Epithelial cell of esophagus (primary cell): ENCODE data around the gene GLTP.
A peak's percentile ranks its signal among the peaks of the same experiment; 100 is the strongest.

ENCODE experiments used
- DNase-seq: peaks from one replicate; pipeline ENCODE4 v3.0.0; 2010; ENCODE audit warnings: low read depth
- H3K4me3 ChIP-seq: 2 replicates; pipeline ENCODE4 v1.5.1; 2011; ENCODE audit warnings: mild to moderate bottlenecking, low read length, control low read depth
- TF ChIP-seq, protein P1 (sequence below): IDR thresholded peaks from 2 replicates; pipeline ENCODE4 v1.5.1; 2011; ENCODE audit warnings: low read depth, mild to moderate bottlenecking, low read length, control low read depth, inconsistent platforms; ENCODE audit not compliant: insufficient read depth; ENCODE audit errors: missing control alignments

Gene GLTP

GRCh38 chr12:109815757-109816617 lies 64.4 kb downstream of the GLTP start:
- no peak overlapping the region for H3K4me3 ChIP-seq
- TF ChIP-seq, protein P1, sequence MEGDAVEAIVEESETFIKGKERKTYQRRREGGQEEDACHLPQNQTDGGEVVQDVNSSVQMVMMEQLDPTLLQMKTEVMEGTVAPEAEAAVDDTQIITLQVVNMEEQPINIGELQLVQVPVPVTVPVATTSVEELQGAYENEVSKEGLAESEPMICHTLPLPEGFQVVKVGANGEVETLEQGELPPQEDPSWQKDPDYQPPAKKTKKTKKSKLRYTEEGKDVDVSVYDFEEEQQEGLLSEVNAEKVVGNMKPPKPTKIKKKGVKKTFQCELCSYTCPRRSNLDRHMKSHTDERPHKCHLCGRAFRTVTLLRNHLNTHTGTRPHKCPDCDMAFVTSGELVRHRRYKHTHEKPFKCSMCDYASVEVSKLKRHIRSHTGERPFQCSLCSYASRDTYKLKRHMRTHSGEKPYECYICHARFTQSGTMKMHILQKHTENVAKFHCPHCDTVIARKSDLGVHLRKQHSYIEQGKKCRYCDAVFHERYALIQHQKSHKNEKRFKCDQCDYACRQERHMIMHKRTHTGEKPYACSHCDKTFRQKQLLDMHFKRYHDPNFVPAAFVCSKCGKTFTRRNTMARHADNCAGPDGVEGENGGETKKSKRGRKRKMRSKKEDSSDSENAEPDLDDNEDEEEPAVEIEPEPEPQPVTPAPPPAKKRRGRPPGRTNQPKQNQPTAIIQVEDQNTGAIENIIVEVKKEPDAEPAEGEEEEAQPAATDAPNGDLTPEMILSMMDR: no peak
- DNase-seq: no peak

- TF ChIP-seq, protein P1: no peak
- DNase-seq: no peak
- no peak overlapping the region for H3K4me3 ChIP-seq
Observed at GRCh38 chr12:109815225-109815624, 65.1 kb downstream of the GLTP start.

GRCh38 chr12:109814600-109815150 lies 65.7 kb downstream of the GLTP start:
- no peak for DNase-seq
- H3K4me3 ChIP-seq: no peak overlapping the region
- TF ChIP-seq, protein P1: no peak

GRCh38 chr12:109813810-109814416 lies 66.4 kb downstream of the GLTP start:
- DNase-seq: no peak
- TF ChIP-seq, protein P1: no peak
- H3K4me3 ChIP-seq: no peak overlapping the region

DNA sequence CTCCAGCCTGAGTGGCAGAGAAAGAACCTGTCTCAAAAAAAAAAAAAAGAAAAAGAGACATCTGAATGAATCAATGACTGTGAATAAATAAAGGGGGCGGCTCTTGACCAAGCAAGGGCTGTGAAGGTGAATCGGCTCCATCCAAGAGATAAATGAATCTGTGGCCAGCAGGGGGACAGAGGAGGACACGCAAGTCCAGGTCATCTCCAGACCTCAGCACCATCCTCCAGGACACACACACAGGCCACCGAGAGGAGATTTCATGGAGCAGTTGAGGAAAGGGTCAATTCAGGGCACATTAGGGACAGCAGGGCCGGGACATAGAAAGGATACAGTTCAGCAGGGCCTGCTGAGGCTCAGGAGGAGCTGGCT lies 68.7 kb downstream of the GLTP start:
- DNase-seq: no peak
- TF ChIP-seq, protein P1: peak; percentile 12
- H3K4me3 ChIP-seq: no peak overlapping the region

GRCh38 chr12:109810954-109811623 lies 69.3 kb downstream of the GLTP start:
- H3K4me3 ChIP-seq: no peak overlapping the region
- no peak for DNase-seq
- TF ChIP-seq, protein P1: no peak
